HG03457 (cell line): ENCODE measurements around the gene PSENEN.
A peak's percentile ranks its signal among the peaks of the same experiment; 100 is the strongest.

Experiments used
- ATAC-seq: cut with Tn5 transposase; IDR thresholded peaks from one replicate; pipeline ENCODE4 v1.9.1; 2021; ENCODE audit warnings: moderate number of reproducible peaks; ENCODE audit not compliant: unreplicated experiment

PSENEN gene

GRCh38 chr19:35750167-35750566 is 4.7 kb downstream of the PSENEN start:
- ATAC-seq = no peak

- no peak for ATAC-seq
These were observed 6.6 kb downstream of the PSENEN start for GRCh38 chr19:35751839-35752745.

- ATAC-seq = no peak
These were observed 7.4 kb downstream of the PSENEN start for GRCh38 chr19:35752746-35753350.

GRCh38 chr19:35753634-35754369 is 8.4 kb downstream of the PSENEN start:
- no peak for ATAC-seq

GRCh38 chr19:35754370-35755130 is 9.1 kb downstream of the PSENEN start:
- no peak for ATAC-seq

GRCh38 chr19:35755131-35755549 is 9.7 kb downstream of the PSENEN start:
- no peak for ATAC-seq

- no peak for ATAC-seq
These were observed 10.3 kb downstream of the PSENEN start for GRCh38 chr19:35755550-35756376.

GRCh38 chr19:35756377-35757230 is 11.2 kb downstream of the PSENEN start, which contains the start of gene HSPB6:
Gene HSPB6 (minus strand): TSS chr19:35757029. CDS start chr19:35757008, 21 bp downstream.
- no peak for ATAC-seq

- ATAC-seq = no peak
These were observed 11.8 kb downstream of the PSENEN start for GRCh38 chr19:35757231-35757748.

GRCh38 chr19:35757749-35758608 is 12.5 kb downstream of the PSENEN start, which contains the start of gene PROSER3:
Gene PROSER3 (plus strand): TSS chr19:35758176. CDS start chr19:35758216, 40 bp downstream.
- ATAC-seq = peak; percentile 79

- ATAC-seq = no peak
These were observed 14.2 kb downstream of the PSENEN start for GRCh38 chr19:35759697-35760096.

- ATAC-seq = no peak
These were observed 15.4 kb downstream of the PSENEN start for GRCh38 chr19:35760711-35761349.

- no peak for ATAC-seq
These were observed 19.2 kb downstream of the PSENEN start for GRCh38 chr19:35764432-35765315.

- no peak for ATAC-seq
These were observed 21.2 kb downstream of the PSENEN start for GRCh38 chr19:35766571-35767104.

- no peak for ATAC-seq
These were observed 22.0 kb downstream of the PSENEN start for GRCh38 chr19:35767288-35768081.
